Measurements from ENCODE around the gene FRMD5.

DNA sequence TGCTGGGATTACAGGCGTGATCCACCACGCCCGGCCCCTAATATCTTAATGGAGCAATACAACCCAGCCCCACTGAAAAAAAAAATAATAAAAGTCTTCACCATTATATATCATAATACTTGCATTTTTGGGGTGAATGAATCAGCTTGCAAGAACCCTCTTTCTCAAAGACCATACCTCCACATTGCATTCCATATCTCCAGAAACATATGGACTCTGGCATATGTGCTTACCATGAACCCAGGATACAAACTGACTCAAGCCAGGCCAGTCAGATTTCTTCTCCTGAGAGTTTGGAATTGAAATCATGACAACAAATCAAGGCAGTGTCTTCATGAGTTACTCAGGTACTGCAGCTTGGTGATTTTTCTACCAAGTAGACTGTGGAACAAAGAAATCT is 101.2 kb downstream of the FRMD5 start:
- TF ChIP-seq, protein P1, sequence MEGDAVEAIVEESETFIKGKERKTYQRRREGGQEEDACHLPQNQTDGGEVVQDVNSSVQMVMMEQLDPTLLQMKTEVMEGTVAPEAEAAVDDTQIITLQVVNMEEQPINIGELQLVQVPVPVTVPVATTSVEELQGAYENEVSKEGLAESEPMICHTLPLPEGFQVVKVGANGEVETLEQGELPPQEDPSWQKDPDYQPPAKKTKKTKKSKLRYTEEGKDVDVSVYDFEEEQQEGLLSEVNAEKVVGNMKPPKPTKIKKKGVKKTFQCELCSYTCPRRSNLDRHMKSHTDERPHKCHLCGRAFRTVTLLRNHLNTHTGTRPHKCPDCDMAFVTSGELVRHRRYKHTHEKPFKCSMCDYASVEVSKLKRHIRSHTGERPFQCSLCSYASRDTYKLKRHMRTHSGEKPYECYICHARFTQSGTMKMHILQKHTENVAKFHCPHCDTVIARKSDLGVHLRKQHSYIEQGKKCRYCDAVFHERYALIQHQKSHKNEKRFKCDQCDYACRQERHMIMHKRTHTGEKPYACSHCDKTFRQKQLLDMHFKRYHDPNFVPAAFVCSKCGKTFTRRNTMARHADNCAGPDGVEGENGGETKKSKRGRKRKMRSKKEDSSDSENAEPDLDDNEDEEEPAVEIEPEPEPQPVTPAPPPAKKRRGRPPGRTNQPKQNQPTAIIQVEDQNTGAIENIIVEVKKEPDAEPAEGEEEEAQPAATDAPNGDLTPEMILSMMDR (IDR thresholded peaks at IDR 0.05; ENCODE audit: borderline replicate concordance, extremely low read depth, low read length, poor library complexity, severe bottlenecking) = no peak
- TF ChIP-seq EZH2 (IDR thresholded peaks at IDR 0.05; ENCODE audit: borderline replicate concordance, low read depth, low read length, severe bottlenecking) = no peak
